ENCODE results near the gene ADGRL1.
"Not testable (repeated sequence)": the region's sequence is repeated elsewhere in the genome, so short reads cannot be mapped to it uniquely, and the experiment has no call there.

The ADGRL1 gene
- long read RNA-seq, donor 1 = 0 reads
- long read RNA-seq, donor 2, partial matches to known transcripts = 5 of 5 reads
- long read RNA-seq, donor 2, other reads (novel, unspliced or antisense) = 0 of 5 reads
- long read RNA-seq, donor 3, partial matches to known transcripts = 0 of 1 reads
- long read RNA-seq, donor 3, other reads (novel, unspliced or antisense) = 0 of 1 reads
- long read RNA-seq, donor 4 = 0 reads
- long read RNA-seq, donor 5 = 0 reads
- long read RNA-seq, donor 6, partial matches to known transcripts = 0 of 1 reads
- long read RNA-seq, donor 6, other reads (novel, unspliced or antisense) = 0 of 1 reads
- long read RNA-seq, donor 7 = 0 reads
- long read RNA-seq, donor 8, partial matches to known transcripts = 12 of 13 reads
- long read RNA-seq, donor 8, other reads (novel, unspliced or antisense) = 0 of 13 reads

GRCh38 chr19:14205452-14206287 lies at the start of gene ADGRL1:
Gene ADGRL1, minus strand, starts transcription at chr19:14206169. Its CDS starts 22,567 bp downstream, at chr19:14183602.
- DNase-seq = peak; percentile 53

DNA sequence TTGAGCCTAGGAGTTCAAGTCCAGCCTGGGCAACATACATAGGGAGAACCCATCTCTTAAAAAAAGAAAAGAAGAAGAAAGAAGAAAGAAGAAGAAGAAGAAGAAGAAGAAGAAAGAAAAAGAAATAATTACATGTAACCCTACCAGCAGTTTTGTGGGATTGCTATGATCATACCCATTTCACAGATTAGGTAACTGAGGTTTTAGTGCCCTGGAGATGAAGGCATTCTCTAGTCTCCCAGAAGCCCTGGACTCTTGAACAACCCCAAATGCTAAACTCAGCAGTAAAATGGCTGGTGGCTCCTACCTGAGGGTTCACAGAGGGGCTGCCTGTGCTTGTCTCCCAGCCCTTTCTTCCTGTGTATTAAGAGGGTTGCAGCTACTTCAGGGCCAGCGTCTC lies 49.3 kb upstream of the ADGRL1 start:
- not testable (repeated sequence) for DNase-seq

GRCh38 chr19:14253822-14254599 lies 48.0 kb upstream of the ADGRL1 start:
- peak; percentile 44 for DNase-seq

DNA sequence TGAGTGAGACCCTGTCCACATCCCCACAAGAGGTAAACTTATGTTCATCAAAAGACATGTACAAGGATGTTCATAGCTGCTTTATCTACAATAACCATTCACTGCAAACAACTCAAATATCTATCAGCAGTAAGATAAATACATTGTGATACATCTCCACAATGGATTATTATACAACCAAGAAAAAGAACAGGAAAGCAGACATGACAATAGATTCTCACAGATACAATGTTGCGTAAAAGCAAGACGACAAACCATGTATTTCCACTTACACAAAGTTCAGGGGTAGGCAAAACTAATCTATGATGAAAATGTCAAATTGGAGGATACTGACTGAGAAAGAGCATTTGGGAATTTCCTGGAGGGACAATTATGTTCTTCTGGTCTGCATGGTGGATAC lies 46.2 kb upstream of the ADGRL1 start:
- DNase-seq = not testable (repeated sequence)

DNA sequence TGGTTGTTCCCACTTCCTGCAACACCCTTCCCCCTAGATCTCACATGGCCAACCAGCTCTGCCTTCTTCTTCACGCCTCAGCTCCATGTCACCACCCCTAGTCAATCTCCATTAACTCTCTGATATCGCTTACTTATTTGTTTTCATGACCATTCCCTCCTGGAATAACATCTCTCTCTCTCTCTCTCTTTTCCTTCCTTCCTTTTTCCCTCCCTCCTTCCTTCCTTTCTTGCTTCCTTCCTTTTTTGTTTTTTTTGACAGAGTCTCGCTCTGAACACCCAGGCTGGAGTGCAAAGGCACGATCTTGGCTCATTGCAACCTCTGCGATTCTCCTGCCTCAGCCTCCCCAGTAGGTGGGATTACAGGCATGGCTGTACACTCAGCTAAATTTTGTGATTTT lies 44.9 kb upstream of the ADGRL1 start:
- DNase-seq = no peak

DNA sequence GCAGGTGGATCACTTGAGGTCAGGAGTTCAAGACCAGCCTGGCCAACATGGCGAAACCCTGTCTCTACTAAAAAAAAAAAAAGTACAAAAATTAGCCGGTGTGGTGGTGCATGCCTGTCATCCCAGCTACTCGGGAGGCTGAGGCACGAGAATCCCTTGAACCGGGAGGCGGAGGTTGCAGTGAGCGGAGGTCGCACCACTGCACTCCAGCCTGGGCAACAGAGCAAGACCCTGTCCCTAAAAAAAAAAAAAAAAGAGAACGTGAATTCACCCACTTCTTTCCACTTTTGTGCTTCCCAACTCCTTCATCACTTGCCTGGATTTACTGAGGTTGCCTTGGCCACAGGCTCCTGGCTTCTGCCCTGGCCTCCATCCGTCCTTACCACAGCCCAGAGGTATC lies 44.3 kb upstream of the ADGRL1 start:
- not testable (repeated sequence) for DNase-seq

DNA sequence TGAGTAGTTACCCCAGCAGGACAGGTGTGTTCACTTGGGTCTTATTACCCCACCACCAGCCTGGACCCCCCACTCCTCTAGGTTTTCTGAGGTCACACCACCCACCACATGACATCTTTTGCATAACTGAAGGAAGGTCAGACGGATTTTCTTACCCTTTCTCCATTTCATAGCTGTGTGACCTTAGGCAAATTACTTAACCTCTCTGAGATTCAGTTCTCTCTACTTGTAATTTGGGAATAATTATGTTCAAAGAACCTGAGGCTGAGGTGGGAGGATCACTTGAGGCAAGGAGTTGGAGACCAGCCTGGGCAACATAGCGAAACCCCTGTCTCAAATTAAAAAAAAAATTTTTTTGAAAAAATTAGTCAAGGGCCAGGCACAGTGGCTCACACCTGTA lies 43.9 kb upstream of the ADGRL1 start:
- DNase-seq = not testable (repeated sequence)

DNA sequence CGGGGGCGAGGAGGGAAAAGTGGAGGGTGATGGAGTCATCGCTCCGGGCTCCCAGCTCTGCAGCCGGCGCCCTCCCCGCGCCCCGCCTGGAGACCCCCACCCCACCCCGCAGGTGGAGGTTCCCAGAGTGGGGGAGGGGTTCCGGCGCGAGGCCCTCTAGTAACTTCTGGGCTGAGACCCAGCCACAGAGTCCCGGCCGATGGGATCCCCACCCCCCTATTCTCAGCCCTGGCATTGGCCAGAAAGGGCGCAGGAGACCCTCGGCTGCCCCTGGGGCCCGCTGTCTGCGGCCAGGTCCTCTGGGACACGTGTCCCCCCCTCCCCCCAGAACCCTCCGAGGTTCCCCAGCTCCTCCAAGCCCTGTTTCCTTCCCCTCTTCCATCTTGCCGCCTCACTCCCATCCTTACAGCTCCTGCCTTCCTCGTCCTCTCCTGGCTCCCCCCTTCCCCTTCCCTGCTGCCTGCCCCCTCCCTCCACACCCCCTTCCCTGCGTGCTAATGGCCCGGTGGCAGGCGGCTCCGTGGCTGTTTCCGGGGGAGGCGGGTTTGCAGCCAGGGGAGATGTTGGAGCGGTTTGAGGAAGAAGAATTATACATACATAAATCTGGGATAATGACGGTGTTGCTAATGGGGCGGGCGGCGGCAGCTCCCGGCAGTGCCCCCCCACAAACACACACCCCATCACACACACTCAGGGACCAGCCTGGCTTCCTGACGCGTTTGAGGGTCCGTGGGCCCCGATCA lies 43.2 kb upstream of the ADGRL1 start:
- peak; percentile 65 for DNase-seq

GRCh38 chr19:14248578-14249011 lies 42.6 kb upstream of the ADGRL1 start:
- peak; percentile 80 for DNase-seq

GRCh38 chr19:14247548-14248471 lies 41.8 kb upstream of the ADGRL1 start:
- DNase-seq = peak; percentile 70

DNA sequence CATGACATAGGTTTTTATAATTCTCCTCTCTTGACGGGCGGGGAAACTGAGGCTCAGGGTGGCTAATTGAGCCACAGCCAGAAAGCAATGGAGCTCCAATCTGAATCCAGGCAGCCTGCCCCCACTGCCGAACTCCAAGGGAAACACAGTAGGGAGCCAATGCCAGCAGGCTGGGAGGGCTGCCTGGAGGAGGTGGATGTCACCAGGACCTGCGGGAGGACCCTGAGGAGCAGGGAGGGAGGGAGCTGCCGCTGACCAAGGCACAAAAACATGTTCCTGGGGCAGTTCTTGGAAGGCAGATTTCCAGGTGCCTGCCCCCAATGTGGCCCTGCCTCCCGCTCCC lies 41.2 kb upstream of the ADGRL1 start:
- DNase-seq = not testable (repeated sequence)

- DNase-seq = not testable (repeated sequence)
These were observed 38.4 kb upstream of the ADGRL1 start for GRCh38 chr19:14244393-14244792.

DNA sequence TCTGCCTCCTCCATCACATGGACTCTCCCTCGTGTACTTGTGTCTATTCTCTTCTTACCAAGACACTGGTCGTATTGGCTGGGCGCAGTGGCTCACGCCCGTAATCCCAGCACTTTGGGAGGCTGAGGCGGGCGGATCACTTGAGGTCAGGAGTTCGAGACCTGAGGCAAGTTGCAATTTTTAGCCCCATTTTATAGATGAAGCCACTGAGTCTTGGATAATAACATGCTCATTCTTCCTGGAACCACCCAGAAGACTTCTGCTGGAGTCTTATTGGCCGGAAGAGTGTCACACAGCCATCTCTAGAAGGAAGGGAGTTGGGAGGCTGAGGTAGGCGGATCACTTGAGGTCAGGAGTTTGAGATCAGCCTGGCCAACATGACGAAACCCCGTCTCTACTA lies 37.7 kb upstream of the ADGRL1 start:
- not testable (repeated sequence) for DNase-seq

GRCh38 chr19:14237014-14237941 lies 31.3 kb upstream of the ADGRL1 start:
- DNase-seq = no peak

DNA sequence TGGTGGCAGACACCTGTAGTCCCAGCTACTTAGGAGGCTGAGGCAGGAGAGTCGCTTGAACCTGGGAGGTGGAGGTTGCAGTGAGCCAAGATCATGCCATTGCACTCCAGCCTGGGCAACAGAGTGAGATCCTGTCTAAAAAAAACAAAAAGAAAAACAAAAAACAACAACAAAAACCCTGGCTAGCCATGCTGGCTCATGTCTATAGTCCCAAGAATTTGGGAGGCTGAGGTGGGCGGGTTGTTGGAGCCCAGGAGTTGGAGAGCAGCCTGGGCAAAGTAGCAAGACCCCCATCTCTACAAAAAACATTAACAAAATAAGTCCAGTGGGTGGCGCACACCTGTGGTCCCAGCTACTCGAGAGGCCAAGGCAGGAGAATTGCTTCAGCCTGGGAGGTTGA lies 27.0 kb upstream of the ADGRL1 start:
- DNase-seq = not testable (repeated sequence)

GRCh38 chr19:14228446-14229071 lies 22.6 kb upstream of the ADGRL1 start:
- peak; percentile 58 for DNase-seq

DNA sequence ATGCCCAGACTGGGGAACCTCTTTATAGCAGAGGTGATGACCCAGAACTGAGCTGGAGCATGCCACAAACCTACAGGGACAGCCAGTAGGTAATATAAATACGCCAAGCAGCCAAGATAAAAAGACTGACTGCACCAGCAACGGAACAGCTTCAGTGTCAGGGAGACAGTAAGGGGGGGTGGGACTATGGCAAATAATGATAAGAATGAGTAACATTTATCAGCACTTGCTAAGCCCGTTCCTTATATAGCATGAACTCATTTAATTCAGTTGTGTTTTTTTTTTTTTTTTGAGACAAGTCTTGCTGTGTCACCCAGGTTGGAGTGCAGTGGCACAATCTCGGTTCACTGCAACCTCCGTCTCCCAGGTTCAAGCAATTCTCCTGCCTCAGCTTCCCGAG lies 20.5 kb upstream of the ADGRL1 start:
- not testable (repeated sequence) for DNase-seq

DNA sequence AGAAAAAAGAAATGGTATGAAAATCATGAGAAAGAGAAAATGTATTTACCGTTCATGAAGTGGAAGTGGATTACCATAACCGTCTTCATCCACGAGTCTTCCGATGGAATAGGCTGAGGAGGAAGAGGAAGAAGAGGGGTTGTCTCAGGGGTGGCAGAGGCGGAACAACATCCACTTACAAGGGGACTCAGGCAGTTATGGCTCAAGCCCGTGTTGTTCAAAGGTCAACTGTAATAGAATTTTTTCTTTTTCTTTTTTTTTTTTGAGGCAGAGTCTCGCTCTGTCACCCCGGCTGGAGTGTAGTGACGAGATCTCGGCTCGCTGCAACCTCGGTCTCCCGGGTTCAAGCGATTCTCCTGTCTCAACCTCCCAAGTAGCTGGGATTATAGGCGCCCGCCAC lies 16.9 kb upstream of the ADGRL1 start:
- no peak for DNase-seq

- peak; percentile 37 for DNase-seq
These were observed 15.4 kb upstream of the ADGRL1 start for GRCh38 chr19:14221345-14221744.
